ENCODE data around the gene LLGL1.

Gene LLGL1

DNA sequence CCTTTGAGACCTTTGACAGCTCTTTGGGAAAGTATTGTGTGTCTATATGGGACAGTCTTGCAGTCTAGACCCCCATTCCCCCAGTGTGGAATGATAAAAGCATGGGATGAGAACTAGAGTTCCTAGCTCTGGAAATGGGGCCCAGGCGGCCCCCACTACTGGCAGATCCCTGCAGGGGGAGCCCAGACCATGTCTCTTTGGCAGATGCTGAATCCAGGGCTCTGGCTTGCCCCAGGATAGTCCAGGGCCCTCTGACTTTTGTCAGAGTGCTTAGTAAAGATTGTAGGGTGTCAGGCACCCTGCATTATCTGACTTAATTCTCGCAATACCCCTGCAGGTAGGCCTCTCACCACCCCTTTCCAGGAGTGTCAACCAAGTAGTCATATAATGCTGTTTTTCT lies 33.5 kb upstream of the LLGL1 start:
- Histone ChIP-seq H3K4me2 (ENCODE audit: low read length) (no peak overlapping the region), H3K79me2 (ENCODE audit: insufficient read depth, low read length) (peaks cover 47% of the 10 kb centered on the region), H3K4me3 (ENCODE audit: low read depth, low read length, poor library complexity, severe bottlenecking) (no peak overlapping the region)

GRCh38 chr17:18194394-18194793 lies 31.0 kb upstream of the LLGL1 start:
- TF ChIP-seq CTCF (IDR thresholded peaks at IDR 0.05; ENCODE audit: low read length), result no peak
- no peak for TF ChIP-seq EZH2 (IDR thresholded peaks at IDR 0.05; ENCODE audit: borderline replicate concordance, low read length)
- Histone ChIP-seq H3K4me3 (ENCODE audit: low read depth, low read length, poor library complexity, severe bottlenecking) (no peak overlapping the region), H3K27ac (ENCODE audit: low read depth, low read length, poor library complexity, severe bottlenecking) (no peak overlapping the region), H3K27me3 (ENCODE audit: insufficient read depth, low read length) (no peaks in the 10 kb centered on the region), H3K79me2 (ENCODE audit: insufficient read depth, low read length) (peaks cover 31% of the 10 kb centered on the region), H3K9me3 (ENCODE audit: low read length) (no peaks in the 10 kb centered on the region), H3K9ac (ENCODE audit: low read length) (no peak overlapping the region), H3K9me2 (ENCODE audit: low read depth, low read length) (no peaks in the 10 kb centered on the region), H4K20me1 (ENCODE audit: insufficient read depth, low read length) (no peaks in the 10 kb centered on the region), H3K36me3 (ENCODE audit: insufficient read depth, low read length) (peaks cover 79% of the 10 kb centered on the region), H3F3A (ENCODE audit: insufficient read depth, low read length) (no peaks in the 10 kb centered on the region), H3K4me2 (ENCODE audit: low read length) (no peak overlapping the region), H2AFZ (ENCODE audit: low read length) (no peak overlapping the region), H3K4me1 (ENCODE audit: insufficient read depth, low read length, severe bottlenecking) (peaks cover 7% of the 10 kb centered on the region)

More for the DNA sequence above, 33.5 kb upstream of the LLGL1 start:
- Histone ChIP-seq H3K4me1 (ENCODE audit: insufficient read depth, low read length, severe bottlenecking) (peaks cover 22% of the 10 kb centered on the region), H3K27ac (ENCODE audit: low read depth, low read length, poor library complexity, severe bottlenecking) (no peak overlapping the region), H3F3A (ENCODE audit: insufficient read depth, low read length) (no peaks in the 10 kb centered on the region), H3K9ac (ENCODE audit: low read length) (no peak overlapping the region), H3K9me3 (ENCODE audit: low read length) (no peaks in the 10 kb centered on the region), H4K20me1 (ENCODE audit: insufficient read depth, low read length) (no peaks in the 10 kb centered on the region), H3K27me3 (ENCODE audit: insufficient read depth, low read length) (no peaks in the 10 kb centered on the region), H2AFZ (ENCODE audit: low read length) (no peak overlapping the region), H3K36me3 (ENCODE audit: insufficient read depth, low read length) (peaks cover 72% of the 10 kb centered on the region), H3K9me2 (ENCODE audit: low read depth, low read length) (no peaks in the 10 kb centered on the region)
- TF ChIP-seq CTCF (IDR thresholded peaks at IDR 0.05; ENCODE audit: low read length) (peak; percentile 17; the same call in 1 of the 2 replicates), EZH2 (IDR thresholded peaks at IDR 0.05; ENCODE audit: borderline replicate concordance, low read length) (no peak)

- H3K9ac ChIP-seq (ENCODE audit: low read length), result no peak overlapping the region
- peaks cover 79% of the 10 kb centered on the region for H3K36me3 ChIP-seq (ENCODE audit: insufficient read depth, low read length)
- no peak overlapping the region for H3K27ac ChIP-seq (ENCODE audit: low read depth, low read length, poor library complexity, severe bottlenecking)
- peaks cover 7% of the 10 kb centered on the region for H3K4me1 ChIP-seq (ENCODE audit: insufficient read depth, low read length, severe bottlenecking)
- H3K27me3 ChIP-seq (ENCODE audit: insufficient read depth, low read length), result no peaks in the 10 kb centered on the region
- H3K9me3 ChIP-seq (ENCODE audit: low read length), result no peaks in the 10 kb centered on the region
- H3K4me2 ChIP-seq (ENCODE audit: low read length), result no peak overlapping the region
- H3K79me2 ChIP-seq (ENCODE audit: insufficient read depth, low read length), result peaks cover 27% of the 10 kb centered on the region
- no peak for TF ChIP-seq EZH2 (IDR thresholded peaks at IDR 0.05; ENCODE audit: borderline replicate concordance, low read length)
- TF ChIP-seq CTCF (IDR thresholded peaks at IDR 0.05; ENCODE audit: low read length), result no peak
- H2AFZ ChIP-seq (ENCODE audit: low read length), result no peak overlapping the region
- H3K9me2 ChIP-seq (ENCODE audit: low read depth, low read length), result no peaks in the 10 kb centered on the region
- H3F3A ChIP-seq (ENCODE audit: insufficient read depth, low read length), result no peaks in the 10 kb centered on the region
- H4K20me1 ChIP-seq (ENCODE audit: insufficient read depth, low read length), result no peaks in the 10 kb centered on the region
- H3K4me3 ChIP-seq (ENCODE audit: low read depth, low read length, poor library complexity, severe bottlenecking), result no peak overlapping the region
Measured at GRCh38 chr17:18194804-18195203, 30.6 kb upstream of the LLGL1 start.
